Upper lobe of left lung (tissue), 4 donors: ENCODE measurements around the gene HK2.

ENCODE experiments used
- CTCF ChIP-seq, 6 experiments: fragments of 450-650 bp in 4 of 6; fragments of 200-600 bp in 2 of 6; sonication (generic) in 2 of 6; IDR thresholded peaks; one replicate each; pipeline ENCODE4 v1.5.1; 2016 to 2019; ENCODE audit warnings: antibody characterized with exemption in 6 of 6
- EP300 ChIP-seq, 4 donors: sonication (generic); formaldehyde crosslinking; IDR thresholded peaks; one replicate each; pipeline ENCODE4 v1.5.1; 2017; ENCODE audit warnings: antibody characterized with exemption in 4 of 4, control low read depth in 2 of 4
- POLR2A ChIP-seq, 4 donors: fragments of 450-650 bp; IDR thresholded peaks; one replicate each; pipeline ENCODE4 v1.5.1; 2016 to 2017; ENCODE audit warnings: antibody characterized with exemption in 4 of 4, mild to moderate bottlenecking in 2 of 4
- POLR2AphosphoS5 ChIP-seq, 2 donors: sonication (generic); formaldehyde crosslinking; IDR thresholded peaks; one replicate each; pipeline ENCODE4 v1.5.1; 2017; ENCODE audit warnings: antibody characterized with exemption in 2 of 2

GRCh38 chr2:74873012-74873665, 39.2 kb downstream of the HK2 start:
- TF ChIP-seq CTCF (IDR thresholded peaks at IDR 0.05) (no peak), POLR2A (IDR thresholded peaks at IDR 0.05) (no peak), POLR2AphosphoS5 (IDR thresholded peaks at IDR 0.05) (no peak), EP300 (IDR thresholded peaks at IDR 0.05) (no peak)
